Measurements from ENCODE around the gene FLACC1. TPM values are rescaled to one million over a fixed set of nuclear protein-coding genes. Genes with fewer than 3 reads are reported as not detected.

The FLACC1 gene
- total and polyA plus RNA-seq, 2 experiments from 2014 or later = 0.10 to 0.27 TPM

- Histone ChIP-seq H3K27me3 (ENCODE audit: insufficient read depth) (no peaks in the 10 kb centered on the region), H3K9me2 (ENCODE audit: insufficient read depth) (no peaks in the 10 kb centered on the region), H3K36me3 (ENCODE audit: insufficient read depth) (no peaks in the 10 kb centered on the region), H3K79me2 (replicated peaks; ENCODE audit: insufficient read depth) (no peaks in the 10 kb centered on the region), H3F3A (replicated peaks; ENCODE audit: low read depth) (no peaks in the 10 kb centered on the region), H3K4me1 (ENCODE audit: insufficient read depth) (no peaks in the 10 kb centered on the region), H3K4me3 (no peak overlapping the region), H4K20me1 (replicated peaks; ENCODE audit: insufficient read depth) (no peaks in the 10 kb centered on the region), H3K27ac (ENCODE audit: low read depth) (no peak overlapping the region), H3K4me2 (no peak overlapping the region), H2AFZ (no peak overlapping the region)
- Mint-ChIP-seq H3K36me3 (ENCODE audit: low read depth) (no peaks in the 10 kb centered on the region), H3K27me3 (ENCODE audit: insufficient read depth, low read depth, poor library complexity) (no peaks in the 10 kb centered on the region), H3K4me3 (no peak overlapping the region), H3K27ac (no peak overlapping the region), H3K9me3 (no peaks in the 10 kb centered on the region), H3K4me1 (no peaks in the 10 kb centered on the region)
- no peak for DNase-seq (ENCODE audit: low spot score)
- no peak for ATAC-seq
- TF ChIP-seq EZH2phosphoT487 (IDR thresholded peaks at IDR 0.05; ENCODE audit: unreplicated experiment) (no peak), CTCF (conservative IDR thresholded peaks at IDR 0.05; ENCODE audit: low read depth in 2 of 2) (no peak), POLR2AphosphoS5 (IDR thresholded peaks at IDR 0.05; ENCODE audit: low read depth) (no peak), ZNF462 (CRISPR knock-in tag; IDR thresholded peaks at IDR 0.05) (no peak), REST (IDR thresholded peaks at IDR 0.05; ENCODE audit: unreplicated experiment) (no peak), ZNF331 (CRISPR knock-in tag; IDR thresholded peaks at IDR 0.05; ENCODE audit: low read depth) (no peak), STAT1 (IDR thresholded peaks at IDR 0.05; ENCODE audit: unreplicated experiment) (no peak), ETS1 (IDR thresholded peaks at IDR 0.05) (no peak), CREB1 (CRISPR knock-in tag; IDR thresholded peaks at IDR 0.05; ENCODE audit: low read depth) (no peak), NANOG (IDR thresholded peaks at IDR 0.05; ENCODE audit: borderline replicate concordance) (no peak), EZH2 (IDR thresholded peaks at IDR 0.05; ENCODE audit: low read depth, unreplicated experiment) (no peak), ZNF114 (CRISPR knock-in tag; IDR thresholded peaks at IDR 0.05) (no peak), JUNB (IDR thresholded peaks at IDR 0.05; ENCODE audit: unreplicated experiment) (no peak)
Measured at GRCh38 chr2:201280191-201281040, 76.7 kb downstream of the FLACC1 start.
